Gastrocnemius medialis (tissue), 4 donors: ENCODE results near the gene PDE4D. TPM values are rescaled to one million over a fixed set of nuclear protein-coding genes. Genes with fewer than 3 reads are reported as not detected.

Experiments
- ATAC-seq, 2 donors: fragments of 150-250 bp; one replicate each; pipeline ENCODE4 v1.9.1; 2016
- DNase-seq, 2 donors: peaks; one replicate each; pipeline ENCODE4 v3.0.0-alpha.2; 2019
- H3K27ac ChIP-seq, 4 donors: fragments of 200-600 bp; sonication (generic); 1 replicate in 1 of 4; 2 replicates in 3 of 4; pipeline ENCODE4 v1.5.1; 2016 to 2018; ENCODE audit warnings: mild to moderate bottlenecking in 2 of 4, moderate library complexity in 1 of 4
- H3K27me3 ChIP-seq, 3 donors: fragments of 200-600 bp; sonication (generic) in 2 of 3; 1 replicate in 1 of 3; 2 replicates in 2 of 3; pipeline versions ENCODE4 v1.5.1 to v1.6.0; 2016 to 2019; ENCODE audit warnings: mild to moderate bottlenecking in 1 of 3, moderate library complexity in 1 of 3
- H3K36me3 ChIP-seq, 2 donors: fragments of 200-600 bp; sonication (generic) in 1 of 2; one replicate each; pipeline ENCODE4 v1.5.1; 2017 to 2018
- H3K4me1 ChIP-seq, 2 donors: fragments of 200-600 bp; sonication (generic) in 1 of 2; one replicate each; pipeline ENCODE4 v1.5.1; 2016 to 2017; ENCODE audit warnings: mild to moderate bottlenecking in 2 of 2
- H3K4me3 ChIP-seq, 4 donors: fragments of 200-600 bp; sonication (generic) in 3 of 4; 1 replicate in 1 of 4; 2 replicates in 3 of 4; pipeline ENCODE4 v1.5.1; 2016 to 2019; ENCODE audit warnings: mild to moderate bottlenecking in 2 of 4
- H3K9me3 ChIP-seq, 3 donors: fragments of 200-600 bp; sonication (generic) in 2 of 3; 1 replicate in 1 of 3; 2 replicates in 2 of 3; pipeline ENCODE4 v1.5.1; 2016 to 2019
- POLR2A ChIP-seq, 2 donors: fragments of 450-650 bp; IDR thresholded peaks; one replicate each; pipeline ENCODE4 v1.6.1; 2017; ENCODE audit warnings: antibody characterized with exemption in 2 of 2, mild to moderate bottlenecking in 2 of 2, moderate library complexity in 2 of 2
- in situ Hi-C, 4 donors: fragments of 200-750 bp; cut with MboI; loops; one replicate each; pipeline versions ENCODE4 v1.15.0 to v1.8.0; 2017; ENCODE audit warnings: low sequenced_read_pairs in 4 of 4
- intact Hi-C: fragments of 100-400 bp; cut with DNase I; formaldehyde crosslinking; loops from one replicate; pipeline ENCODE4 v1.15.1; 2023; ENCODE audit warnings: low total_unique reads
- total RNA-seq, 4 donors: library from RNA; depleted of rRNA; stranded (reverse); fragments of >200 nt; gene quantifications; one replicate each; pipeline versions ENCODE4 v1.1.0 to v1.2.3, GENCODE V29; 2016
- TF ChIP-seq, protein P1 (sequence below), 5 experiments: fragments of 450-650 bp in 3 of 5; fragments of 200-600 bp in 2 of 5; sonication (generic) in 2 of 5; IDR thresholded peaks in 4 of 5; conservative IDR thresholded peaks in 1 of 5; 1 replicate in 4 of 5; 2 replicates in 1 of 5; pipeline ENCODE4 v1.5.1; 2016 to 2019; ENCODE audit warnings: antibody characterized with exemption in 5 of 5, mild to moderate bottlenecking in 3 of 5, moderate library complexity in 3 of 5

Gene PDE4D
- total RNA-seq, 4 donors from 2014 or later = 133 to 223 (median 185) TPM

GRCh38 chr5:59617186-59617771 lies 276.2 kb downstream of the PDE4D start:
- Histone ChIP-seq H3K4me3 (no peak overlapping the region), H3K27ac (peak overlapping the region; percentile 86 to 93 (median 90)), H3K4me1 (peaks cover 16 to 59% of the 10 kb centered on the region in 2 donors), H3K36me3 (no peaks in the 10 kb centered on the region), H3K9me3 (no peaks in the 10 kb centered on the region), H3K27me3 (no peaks in the 10 kb centered on the region)
- intact Hi-C loops (loop anchor here (1.0 to 5.0 kb wide), 2 partner anchors 52 to 75 kb away; no protein-coding TSS in a partner anchor), in situ Hi-C loops (no loop called here)
- TF ChIP-seq, protein P1, sequence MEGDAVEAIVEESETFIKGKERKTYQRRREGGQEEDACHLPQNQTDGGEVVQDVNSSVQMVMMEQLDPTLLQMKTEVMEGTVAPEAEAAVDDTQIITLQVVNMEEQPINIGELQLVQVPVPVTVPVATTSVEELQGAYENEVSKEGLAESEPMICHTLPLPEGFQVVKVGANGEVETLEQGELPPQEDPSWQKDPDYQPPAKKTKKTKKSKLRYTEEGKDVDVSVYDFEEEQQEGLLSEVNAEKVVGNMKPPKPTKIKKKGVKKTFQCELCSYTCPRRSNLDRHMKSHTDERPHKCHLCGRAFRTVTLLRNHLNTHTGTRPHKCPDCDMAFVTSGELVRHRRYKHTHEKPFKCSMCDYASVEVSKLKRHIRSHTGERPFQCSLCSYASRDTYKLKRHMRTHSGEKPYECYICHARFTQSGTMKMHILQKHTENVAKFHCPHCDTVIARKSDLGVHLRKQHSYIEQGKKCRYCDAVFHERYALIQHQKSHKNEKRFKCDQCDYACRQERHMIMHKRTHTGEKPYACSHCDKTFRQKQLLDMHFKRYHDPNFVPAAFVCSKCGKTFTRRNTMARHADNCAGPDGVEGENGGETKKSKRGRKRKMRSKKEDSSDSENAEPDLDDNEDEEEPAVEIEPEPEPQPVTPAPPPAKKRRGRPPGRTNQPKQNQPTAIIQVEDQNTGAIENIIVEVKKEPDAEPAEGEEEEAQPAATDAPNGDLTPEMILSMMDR (IDR thresholded peaks at IDR 0.05 in 4 of 5, conservative IDR thresholded peaks at IDR 0.05 in 1 of 5) = no peak
- peak; percentile 65 to 70 for TF ChIP-seq POLR2A (IDR thresholded peaks at IDR 0.05)
- peak; percentile 62 to 75 for DNase-seq
- peak; percentile 97 to 98 for ATAC-seq

- DNase-seq (no peak), ATAC-seq (no peak)
- TF ChIP-seq POLR2A (IDR thresholded peaks at IDR 0.05) = no peak
- TF ChIP-seq, protein P1 (IDR thresholded peaks at IDR 0.05 in 4 of 5, conservative IDR thresholded peaks at IDR 0.05 in 1 of 5) = no peak
- Histone ChIP-seq H3K4me3 (no peak overlapping the region), H3K27me3 (no peaks in the 10 kb centered on the region), H3K9me3 (no peaks in the 10 kb centered on the region), H3K4me1 (peaks cover 16 to 57% of the 10 kb centered on the region in 2 donors), H3K36me3 (no peaks in the 10 kb centered on the region), H3K27ac (peak overlapping the region; percentile 86 to 93 (median 90))
- intact Hi-C loops (loop anchor here (5.0 kb wide), 1 partner anchor 74 kb away; no protein-coding TSS in a partner anchor), in situ Hi-C loops (no loop called here)
These were observed 277.1 kb downstream of the PDE4D start for GRCh38 chr5:59616413-59616812.

DNA sequence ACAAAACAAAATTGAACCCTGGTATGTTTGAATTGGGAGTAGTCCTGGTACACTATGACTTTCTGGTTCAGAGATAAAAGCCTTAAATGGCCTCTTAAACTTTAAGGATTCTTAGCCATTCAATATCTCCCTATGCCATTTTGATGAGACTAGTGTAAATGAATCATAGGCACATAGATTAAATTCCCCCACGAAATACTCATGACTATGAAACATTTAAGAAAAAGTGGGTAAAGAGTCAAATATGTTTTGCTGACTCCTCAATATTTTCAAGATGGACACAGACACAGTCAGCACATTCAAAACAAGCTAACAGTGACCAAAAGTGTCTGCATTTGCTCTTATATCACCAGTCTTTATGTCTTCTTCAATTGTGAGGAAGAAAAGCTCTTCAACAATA lies 278.3 kb downstream of the PDE4D start:
- Histone ChIP-seq H3K27me3 (no peaks in the 10 kb centered on the region), H3K4me3 (no peak overlapping the region), H3K4me1 (peaks cover 16 to 54% of the 10 kb centered on the region in 2 donors), H3K36me3 (no peaks in the 10 kb centered on the region), H3K27ac (peak overlapping the region; percentile 86 to 93 (median 90)), H3K9me3 (no peaks in the 10 kb centered on the region)
- ATAC-seq (no peak), DNase-seq (no peak)
- in situ Hi-C loops = no loop called here
- intact Hi-C loops = loop anchor here (5.0 kb wide), 1 partner anchor 73 kb away; no protein-coding TSS in a partner anchor
- TF ChIP-seq, protein P1 (IDR thresholded peaks at IDR 0.05 in 4 of 5, conservative IDR thresholded peaks at IDR 0.05 in 1 of 5) = no peak
- TF ChIP-seq POLR2A (IDR thresholded peaks at IDR 0.05) = no peak

GRCh38 chr5:59609501-59610265 lies 283.8 kb downstream of the PDE4D start:
- no peak for DNase-seq
- Histone ChIP-seq H3K27ac (peak overlapping the region in 1 of 4 donors; percentile 31), H3K9me3 (no peaks in the 10 kb centered on the region), H3K36me3 (no peaks in the 10 kb centered on the region), H3K27me3 (no peaks in the 10 kb centered on the region), H3K4me1 (peaks cover 16 to 32% of the 10 kb centered on the region in 2 donors), H3K4me3 (no peak overlapping the region)
- in situ Hi-C loops (no loop called here), intact Hi-C loops (no loop called here)
- TF ChIP-seq POLR2A (IDR thresholded peaks at IDR 0.05) = no peak
- TF ChIP-seq, protein P1 (IDR thresholded peaks at IDR 0.05 in 4 of 5, conservative IDR thresholded peaks at IDR 0.05 in 1 of 5) = no peak
- peak in 1 of 2 donors; percentile 53 for ATAC-seq
